Suprapubic skin (tissue), 4 donors: ENCODE data around the gene ARF3. TPM values are rescaled to one million over a fixed set of nuclear protein-coding genes. Genes with fewer than 3 reads are reported as not detected.
A peak's percentile ranks its signal among the peaks of the same experiment; 100 is the strongest.

Experiments used
- DNase-seq, 2 donors: peaks; one replicate each; pipeline ENCODE4 v3.0.0-alpha.2; 2019; ENCODE audit warnings: low spot score in 2 of 2
- H3K27ac ChIP-seq: fragments of 200-600 bp; sonication (generic); one replicate; pipeline ENCODE4 v1.5.1; 2019
- H3K27me3 ChIP-seq: fragments of 200-600 bp; sonication (generic); one replicate; pipeline ENCODE4 v1.5.1; 2019
- H3K36me3 ChIP-seq: fragments of 200-600 bp; sonication (generic); one replicate; pipeline ENCODE4 v1.5.1; 2019
- H3K4me1 ChIP-seq: fragments of 200-600 bp; sonication (generic); one replicate; pipeline ENCODE4 v1.5.1; 2019
- H3K4me3 ChIP-seq: fragments of 200-600 bp; sonication (generic); one replicate; pipeline ENCODE4 v1.5.1; 2019; ENCODE audit warnings: mild to moderate bottlenecking
- H3K9me3 ChIP-seq: fragments of 200-600 bp; sonication (generic); one replicate; pipeline ENCODE4 v1.5.1; 2019
- CTCF ChIP-seq, 2 donors: fragments of 200-600 bp in 1 of 2; fragments of 450-650 bp in 1 of 2; sonication (generic) in 1 of 2; IDR thresholded peaks; one replicate each; pipeline ENCODE4 v1.5.1; 2016 to 2019; ENCODE audit warnings: antibody characterized with exemption in 2 of 2, mild to moderate bottlenecking in 1 of 2, moderate library complexity in 1 of 2
- EP300 ChIP-seq: sonication (generic); formaldehyde crosslinking; IDR thresholded peaks from one replicate; pipeline ENCODE4 v1.6.1; 2017; ENCODE audit warnings: antibody characterized with exemption
- POLR2A ChIP-seq, 2 donors: fragments of 450-650 bp; IDR thresholded peaks; one replicate each; pipeline ENCODE4 v1.6.1; 2017; ENCODE audit warnings: antibody characterized with exemption in 2 of 2, mild to moderate bottlenecking in 2 of 2, moderate library complexity in 2 of 2
- POLR2AphosphoS5 ChIP-seq, 3 donors: sonication (generic); formaldehyde crosslinking; IDR thresholded peaks; one replicate each; pipeline ENCODE4 v1.6.1; 2017; ENCODE audit warnings: antibody characterized with exemption in 3 of 3
- WGBS: methylation state at CpG from one replicate; pipeline ENCODE4 v1.1.5; 2018; 5-methylcytosine and 5-hydroxymethylcytosine counted together
- total RNA-seq, 4 donors: library from RNA; depleted of rRNA; stranded (reverse); fragments of >200 nt; gene quantifications; one replicate each; pipeline ENCODE4 v1.1.0, GENCODE V29; 2016

ARF3 gene
- total RNA-seq, 4 donors from 2014 or later = 78.3 to 98.7 (median 87.7) TPM

GRCh38 chr12:48997719-48998496 is 40.6 kb upstream of the ARF3 start:
- H3K27me3 ChIP-seq = peaks cover 34% of the 10 kb centered on the region
- H3K27ac ChIP-seq = no peak overlapping the region
- no peak for DNase-seq
- no peaks in the 10 kb centered on the region for H3K9me3 ChIP-seq
- TF ChIP-seq EP300 (no peak), POLR2AphosphoS5 (IDR thresholded peaks at IDR 0.05) (no peak), CTCF (IDR thresholded peaks at IDR 0.05) (no peak), POLR2A (IDR thresholded peaks at IDR 0.05) (no peak)
- peaks cover 18% of the 10 kb centered on the region for H3K36me3 ChIP-seq
- no CpG with 5 or more reads among the region's 57 CpGs for WGBS
- H3K4me1 ChIP-seq = peaks cover 44% of the 10 kb centered on the region
- H3K4me3 ChIP-seq = peak overlapping the region; percentile 52

DNA sequence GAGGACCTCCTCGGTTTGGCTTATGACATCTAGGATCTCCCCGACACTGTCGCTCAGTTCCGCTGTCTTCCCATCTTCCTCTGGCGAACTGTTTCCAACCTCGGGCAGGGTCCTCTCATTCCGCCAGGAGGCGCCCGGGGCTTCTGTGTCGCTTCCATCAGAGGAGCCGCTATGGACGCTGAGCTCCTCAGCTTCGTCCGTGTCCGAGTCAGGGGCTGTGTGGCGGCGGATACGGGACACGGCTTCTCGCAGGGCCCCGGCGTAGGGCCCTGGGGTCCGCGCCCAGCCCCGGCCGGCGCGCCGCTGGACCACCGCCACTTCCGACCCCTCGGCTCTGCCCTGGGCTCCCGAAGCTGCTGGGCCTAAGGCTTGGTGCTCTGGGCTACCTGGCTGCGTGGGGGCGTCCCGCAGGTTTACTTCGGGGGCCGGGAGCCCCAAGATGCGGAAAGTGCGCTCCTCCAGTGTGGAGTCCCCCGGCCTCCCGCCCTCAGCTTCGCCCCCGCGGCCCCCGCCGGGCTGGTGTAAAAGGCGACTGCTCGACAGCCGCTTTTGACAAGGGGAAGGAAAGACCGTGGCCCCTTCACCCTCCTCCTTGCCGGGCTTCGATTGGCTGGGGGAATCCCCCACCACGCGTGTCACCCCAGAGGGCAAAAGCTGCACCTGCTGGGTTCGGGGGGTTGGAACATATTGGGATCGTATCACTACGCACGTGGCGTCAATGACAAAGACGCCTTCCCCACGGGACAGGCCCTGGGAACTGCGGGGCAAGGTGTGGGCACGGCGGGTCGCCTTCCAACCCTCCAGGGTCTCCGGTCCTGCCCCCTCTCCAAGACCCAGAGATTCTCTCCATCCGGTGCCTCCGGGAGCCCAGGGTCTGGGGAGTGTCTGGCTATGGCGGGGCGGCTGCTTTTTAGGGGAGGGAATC is 39.8 kb upstream of the ARF3 start:
- WGBS = 22% methylated on average over 43 of the region's 71 CpGs
- TF ChIP-seq CTCF (IDR thresholded peaks at IDR 0.05) = peak; percentile 15 to 72
- TF ChIP-seq POLR2A (IDR thresholded peaks at IDR 0.05) = no peak
- Histone ChIP-seq H3K4me1 (peaks cover 44% of the 10 kb centered on the region), H3K36me3 (peaks cover 10% of the 10 kb centered on the region), H3K9me3 (no peaks in the 10 kb centered on the region), H3K27ac (no peak overlapping the region), H3K4me3 (peak overlapping the region; percentile 52), H3K27me3 (peaks cover 34% of the 10 kb centered on the region)
- DNase-seq = peak in 1 of 2 donors; percentile 84

DNA sequence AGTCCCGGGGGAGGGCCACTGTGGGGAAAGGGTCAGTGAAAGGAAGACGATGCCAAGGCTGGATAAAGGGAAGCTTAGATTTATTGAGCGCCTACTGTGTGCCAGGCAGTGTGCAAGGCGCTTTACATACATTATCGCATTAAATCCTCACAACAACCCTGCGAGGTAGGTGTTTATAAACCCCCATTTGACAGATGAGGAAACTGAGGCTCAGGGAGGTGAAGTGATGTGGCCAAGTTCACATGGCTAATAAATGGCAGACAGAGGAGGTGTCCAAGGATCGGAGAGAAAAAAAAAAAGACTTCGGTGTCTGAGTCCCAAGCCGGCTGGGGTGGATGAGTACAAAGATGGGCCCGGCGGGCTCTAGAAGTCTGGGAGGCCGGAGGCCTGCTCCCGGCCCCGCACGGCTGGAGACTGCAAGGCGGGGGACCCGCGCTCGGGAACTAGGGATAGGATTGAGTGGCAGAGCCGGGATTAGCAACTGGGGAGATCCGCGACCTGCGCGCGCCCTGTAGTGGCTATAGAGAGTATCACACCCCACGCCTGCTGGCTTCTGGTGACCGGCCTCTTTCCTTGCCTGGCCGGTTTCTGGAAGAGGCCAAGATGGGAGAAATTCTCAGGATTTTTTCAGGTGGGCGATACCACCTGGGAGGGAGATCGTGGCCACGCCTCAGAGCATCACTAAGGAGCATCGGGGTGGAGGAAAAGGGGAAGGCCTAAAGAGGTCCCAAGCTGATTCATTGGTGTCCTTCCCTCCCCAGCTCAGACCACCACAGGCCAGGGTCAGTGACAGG is 38.0 kb upstream of the ARF3 start:
- 6% methylated on average over 32 of the region's 32 CpGs for WGBS
- peak; percentile 86 to 90 for DNase-seq
- H3K4me3 ChIP-seq = peak overlapping the region; percentile 32
- peaks cover 44% of the 10 kb centered on the region for H3K27me3 ChIP-seq
- H3K27ac ChIP-seq = no peak overlapping the region
- TF ChIP-seq POLR2A (IDR thresholded peaks at IDR 0.05) (no peak), CTCF (IDR thresholded peaks at IDR 0.05) (peak; percentile 79 to 90)
- H3K9me3 ChIP-seq = no peaks in the 10 kb centered on the region
- H3K36me3 ChIP-seq = no peaks in the 10 kb centered on the region
- peaks cover 44% of the 10 kb centered on the region for H3K4me1 ChIP-seq

DNA sequence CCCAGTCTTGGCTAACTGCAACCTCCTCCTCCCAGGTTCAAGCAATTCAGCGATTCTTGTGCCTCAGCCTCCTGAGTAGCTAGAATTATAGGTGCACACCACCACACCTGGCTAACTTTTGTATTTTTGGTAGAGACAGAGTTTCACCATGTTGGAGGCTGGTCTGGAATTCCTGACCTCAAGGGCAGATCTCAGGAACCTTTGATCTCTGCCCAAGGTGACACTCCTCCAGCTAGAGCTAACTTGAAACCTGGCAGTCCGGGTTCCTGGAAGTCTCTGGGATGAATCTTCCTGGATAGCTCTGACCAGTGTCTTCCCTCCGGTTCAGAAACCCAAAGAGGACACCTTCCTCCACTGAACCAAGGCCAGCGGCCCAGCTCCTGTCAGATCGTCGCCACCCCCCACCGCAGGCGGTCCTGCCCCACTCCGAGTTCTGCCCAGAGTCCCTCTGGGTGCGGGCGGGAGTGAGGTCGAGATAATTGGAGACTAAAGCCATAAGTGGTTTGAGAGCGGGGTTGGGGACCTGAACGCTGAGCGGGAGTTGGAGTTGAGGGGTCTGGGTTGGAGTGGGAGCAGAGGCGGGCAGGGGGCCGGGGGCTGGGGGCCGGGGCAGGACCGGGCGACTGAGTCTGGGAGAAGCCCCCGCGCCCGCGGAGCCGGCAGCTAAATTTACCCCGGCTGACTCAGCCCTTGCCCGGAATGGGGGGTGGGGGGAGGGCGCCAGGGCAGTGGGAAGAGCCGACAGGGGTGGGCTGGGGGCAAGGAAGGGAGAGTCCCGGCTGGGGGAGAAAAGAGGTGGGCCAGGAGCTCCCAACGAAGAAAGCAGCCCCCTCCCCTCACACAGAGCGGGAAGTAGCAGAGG is 37.2 kb upstream of the ARF3 start:
- Histone ChIP-seq H3K4me3 (no peak overlapping the region), H3K27ac (no peak overlapping the region), H3K4me1 (peaks cover 36% of the 10 kb centered on the region), H3K36me3 (no peaks in the 10 kb centered on the region), H3K27me3 (peaks cover 44% of the 10 kb centered on the region), H3K9me3 (no peaks in the 10 kb centered on the region)
- no peak for TF ChIP-seq CTCF (IDR thresholded peaks at IDR 0.05)
- no peak for TF ChIP-seq POLR2A (IDR thresholded peaks at IDR 0.05)
- TF ChIP-seq POLR2AphosphoS5 (IDR thresholded peaks at IDR 0.05) = no peak
- no peak for TF ChIP-seq EP300
- DNase-seq = no peak
- WGBS = 40% methylated on average over 27 of the region's 32 CpGs
